AG04450 (cell line): ENCODE measurements around the gene MED14. TPM values are rescaled to one million over a fixed set of nuclear protein-coding genes. Genes with fewer than 3 reads are reported as not detected.

ENCODE experiments used
- CTCF ChIA-PET: fragments of 300-600, 350-600 bp; formaldehyde crosslinking; extraction: SDS; loops from one replicate; lab custom pipeline; 2022; ENCODE audit warnings: antibody characterized with exemption, inconsistent platforms; lab: Charles Lee
- POLR2A ChIA-PET: fragments of 350-600 bp; formaldehyde crosslinking; extraction: SDS; loops from one replicate; lab custom pipeline; 2021; ENCODE audit warnings: antibody characterized with exemption, inconsistent platforms; lab: Yijun Ruan, JAX
- DNase-seq: peaks from one replicate; pipeline ENCODE4 v3.0.0-alpha.2; 2011; ENCODE audit warnings: low read depth, low spot score
- H3K27ac ChIP-seq: one replicate; pipeline ENCODE4 v1.5.1; 2012; ENCODE audit warnings: low read depth, low read length, control low read depth
- H3K27me3 ChIP-seq: one replicate; pipeline ENCODE4 v1.6.0; 2012; ENCODE audit warnings: low read length; ENCODE audit not compliant: control insufficient read depth, insufficient read depth
- H3K4me3 ChIP-seq: 2 replicates; pipeline ENCODE4 v1.5.1; 2011; ENCODE audit warnings: mild to moderate bottlenecking, low read depth, low read length, control low read depth
- H3K9me3 ChIP-seq: 2 replicates; pipeline ENCODE4 v1.5.1; 2012; ENCODE audit warnings: low read length; ENCODE audit not compliant: control insufficient read depth, insufficient read depth
- CTCF ChIP-seq: IDR thresholded peaks from 2 replicates; pipeline ENCODE4 v1.5.1; 2011; ENCODE audit warnings: low read depth, low read length, control low read depth, inconsistent platforms
- polyA plus RNA-seq: library from polyadenylated mRNA; depleted of rRNA; stranded (reverse); fragments of >200 nt; gene quantifications from 2 replicates; pipeline ENCODE4 v1.2.3, GENCODE V29; 2011

Gene MED14
- polyA plus RNA-seq, 1 experiment, result 52.8 TPM

GRCh38 chrX:40722930-40723329, 12.4 kb downstream of the MED14 start:
- CTCF ChIA-PET, result no interaction called here
- no peaks in the 10 kb centered on the region for H3K9me3 ChIP-seq
- H3K27me3 ChIP-seq, result no peaks in the 10 kb centered on the region
- POLR2A ChIA-PET, result no interaction called here
- no peak for TF ChIP-seq CTCF
- no peak overlapping the region for H3K27ac ChIP-seq
- no peak overlapping the region for H3K4me3 ChIP-seq
- no peak for DNase-seq

- Histone ChIP-seq H3K4me3 (no peak overlapping the region), H3K27me3 (no peaks in the 10 kb centered on the region), H3K27ac (no peak overlapping the region), H3K9me3 (no peaks in the 10 kb centered on the region)
- no peak for DNase-seq
- CTCF ChIA-PET, result no interaction called here
- POLR2A ChIA-PET, result no interaction called here
- TF ChIP-seq CTCF, result no peak
These were observed 13.7 kb downstream of the MED14 start for GRCh38 chrX:40721489-40722106.

- POLR2A ChIA-PET, result no interaction called here
- CTCF ChIA-PET, result no interaction called here
- no peak for TF ChIP-seq CTCF
- Histone ChIP-seq H3K27ac (peak overlapping the region; percentile 68), H3K4me3 (no peak overlapping the region), H3K9me3 (no peaks in the 10 kb centered on the region), H3K27me3 (no peaks in the 10 kb centered on the region)
- no peak for DNase-seq
These were observed 14.6 kb downstream of the MED14 start for GRCh38 chrX:40720792-40721191.

- H3K27ac ChIP-seq, result peak overlapping the region; percentile 68
- no peaks in the 10 kb centered on the region for H3K27me3 ChIP-seq
- H3K9me3 ChIP-seq, result no peaks in the 10 kb centered on the region
- CTCF ChIA-PET, result no interaction called here
- TF ChIP-seq CTCF, result no peak
- POLR2A ChIA-PET, result no interaction called here
- DNase-seq, result no peak
- H3K4me3 ChIP-seq, result no peak overlapping the region
These were observed 15.0 kb downstream of the MED14 start for GRCh38 chrX:40720339-40720738.

GRCh38 chrX:40719731-40720130, 15.6 kb downstream of the MED14 start:
- peak overlapping the region; percentile 68 for H3K27ac ChIP-seq
- no peak overlapping the region for H3K4me3 ChIP-seq
- no peaks in the 10 kb centered on the region for H3K27me3 ChIP-seq
- ChIA-PET POLR2A (interaction anchor here (1.3 kb wide), 1 partner anchor 365 kb away, joined by 7 read pairs; the partner anchor contains the start of gene USP9X), CTCF (no interaction called here)
- no peak for TF ChIP-seq CTCF
- no peaks in the 10 kb centered on the region for H3K9me3 ChIP-seq
- no peak for DNase-seq
